ENCODE data around the gene HNF4A.

Gene HNF4A

GRCh38 chr20:44407402-44408184 lies 52.1 kb downstream of the HNF4A start:
- no peak for DNase-seq

GRCh38 chr20:44409132-44409600 lies 53.7 kb downstream of the HNF4A start:
- DNase-seq = no peak

- DNase-seq = no peak
Observed at GRCh38 chr20:44410583-44411019, 55.1 kb downstream of the HNF4A start.

GRCh38 chr20:44411020-44411756 lies 55.7 kb downstream of the HNF4A start:
- no peak for DNase-seq

DNA sequence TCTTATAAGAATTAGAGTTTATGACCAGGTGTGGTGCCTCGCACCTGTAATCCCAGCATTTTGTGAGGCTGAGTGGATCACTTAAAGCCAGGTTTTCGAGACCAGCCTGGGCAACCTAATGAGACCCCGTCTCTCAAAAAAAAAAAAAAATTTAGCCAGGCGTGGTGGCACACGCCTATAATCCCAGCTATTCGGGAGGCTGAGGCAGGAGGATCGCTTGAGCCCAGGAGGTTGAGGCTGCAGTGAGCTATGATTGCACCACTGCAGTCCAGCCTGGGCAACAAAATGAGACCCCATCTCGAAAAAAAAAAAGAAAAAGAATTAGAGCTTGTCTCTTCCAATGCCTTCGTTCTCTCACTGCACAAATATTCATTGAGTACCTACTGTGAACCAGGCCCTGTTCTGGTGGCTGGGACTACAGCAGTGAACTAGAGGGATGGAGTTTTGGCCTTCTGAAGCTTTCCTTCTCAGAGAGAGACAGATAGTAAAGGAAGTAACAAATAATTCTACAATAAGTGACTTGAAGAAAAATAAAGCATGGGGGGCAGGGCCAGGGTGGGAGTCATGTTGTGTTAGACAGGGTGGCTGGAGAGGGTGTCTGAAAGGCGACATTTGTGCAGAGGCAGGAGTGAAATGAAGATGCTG lies 56.4 kb downstream of the HNF4A start:
- DNase-seq = no peak

- no peak for DNase-seq
Observed at GRCh38 chr20:44412402-44413144, 57.1 kb downstream of the HNF4A start.

- DNase-seq = no peak
Observed at GRCh38 chr20:44413575-44414345, 58.3 kb downstream of the HNF4A start.

- DNase-seq = no peak
Observed at GRCh38 chr20:44414346-44414714, 58.8 kb downstream of the HNF4A start.

DNA sequence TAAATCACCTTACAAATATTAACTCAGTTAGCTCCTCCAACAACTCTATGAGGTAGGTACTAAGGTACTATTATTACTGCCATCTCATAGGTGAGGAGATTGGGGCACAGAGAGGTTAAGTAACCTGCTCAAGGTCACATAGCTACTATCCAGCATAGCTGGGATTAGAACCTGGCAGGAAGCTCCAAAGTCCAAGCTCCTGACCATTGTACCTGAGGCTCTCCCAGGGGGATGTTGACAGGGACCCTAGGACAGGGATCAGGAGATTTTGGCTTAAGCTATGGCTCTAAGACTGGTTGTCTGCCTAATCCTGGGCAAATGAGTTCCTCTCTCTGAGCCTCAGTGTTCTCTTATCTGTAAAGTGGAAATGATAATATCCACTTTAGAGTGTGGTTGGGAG lies 59.3 kb downstream of the HNF4A start:
- DNase-seq = no peak

DNA sequence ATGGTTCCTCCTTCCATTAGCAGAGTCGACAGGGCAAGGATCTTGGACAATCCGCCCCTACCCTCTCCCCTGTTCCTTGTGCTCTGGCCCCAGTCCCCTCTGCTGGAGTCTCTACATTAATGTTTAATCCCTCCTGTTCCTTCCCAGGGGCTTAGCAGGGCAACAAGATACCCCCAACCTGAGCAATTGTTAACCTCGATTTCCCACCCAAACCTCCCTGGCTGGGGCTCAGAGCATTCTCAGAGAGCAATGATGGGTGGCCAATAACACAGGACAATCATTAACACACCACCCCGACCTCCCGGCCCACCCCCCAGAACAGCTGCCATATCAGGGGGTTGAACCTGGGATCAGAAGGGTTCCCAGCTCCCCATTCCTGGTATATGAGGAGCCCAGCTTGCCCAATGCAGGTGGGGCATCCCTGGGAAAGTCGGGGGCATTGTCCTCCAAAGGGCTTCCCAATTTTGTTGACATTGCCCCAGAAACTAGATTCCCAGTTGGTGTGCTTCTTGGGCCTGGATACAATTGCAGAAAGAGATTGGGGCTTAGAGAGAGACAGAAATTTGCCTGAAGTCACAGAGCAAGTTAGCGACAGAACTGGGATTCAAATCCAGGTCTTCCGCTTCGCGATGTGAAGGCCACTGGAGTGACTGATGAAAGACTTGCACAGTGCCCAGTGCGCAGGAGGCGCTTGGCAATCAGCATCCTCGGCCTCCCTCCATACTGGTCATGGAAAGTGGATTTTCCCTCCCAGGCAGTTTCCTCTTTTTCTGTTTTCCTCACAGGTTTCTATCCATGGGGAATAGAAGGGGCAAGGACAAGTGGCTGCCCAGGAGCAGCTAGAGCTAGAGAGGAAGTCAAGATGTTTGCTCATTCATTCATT lies 60.6 kb downstream of the HNF4A start:
- no peak for DNase-seq

DNA sequence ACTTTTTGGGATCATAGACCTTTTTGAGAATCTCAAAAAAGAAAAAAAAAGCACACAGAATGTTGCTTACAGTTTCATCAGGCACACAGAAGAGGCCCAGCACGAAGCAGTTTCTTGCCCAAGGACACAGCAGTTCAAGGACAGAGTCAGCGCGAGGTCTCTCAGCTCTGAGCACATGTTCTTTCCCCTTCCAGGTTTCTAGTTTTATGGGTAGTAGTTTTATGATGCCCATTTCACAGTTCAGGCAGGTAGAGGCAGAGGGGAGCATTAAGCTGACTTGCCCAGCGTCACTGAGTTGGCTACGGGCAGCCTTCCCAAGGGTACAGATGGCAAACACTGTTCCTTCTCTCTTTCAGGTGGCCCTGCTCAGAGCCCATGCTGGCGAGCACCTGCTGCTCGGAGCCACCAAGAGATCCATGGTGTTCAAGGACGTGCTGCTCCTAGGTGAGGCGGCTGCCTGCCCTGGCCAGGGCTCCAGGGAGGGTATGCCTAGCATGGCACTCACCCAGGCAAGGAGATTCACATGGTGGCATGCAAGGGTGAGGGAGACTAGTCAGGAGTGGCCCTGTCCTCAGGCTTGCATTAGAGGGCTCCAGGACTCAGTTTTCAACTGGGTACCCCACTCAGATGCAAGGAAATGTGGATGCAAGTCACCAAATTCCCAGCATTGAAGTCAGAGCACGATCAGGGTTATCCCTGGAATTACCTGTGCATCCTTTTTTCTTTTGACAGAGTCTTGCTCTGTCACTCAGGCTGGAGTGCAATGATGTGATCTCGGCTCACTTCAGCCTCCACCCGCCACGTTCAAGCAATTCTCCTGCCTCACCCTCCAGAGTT lies 62.8 kb downstream of the HNF4A start:
- no peak for DNase-seq

DNA sequence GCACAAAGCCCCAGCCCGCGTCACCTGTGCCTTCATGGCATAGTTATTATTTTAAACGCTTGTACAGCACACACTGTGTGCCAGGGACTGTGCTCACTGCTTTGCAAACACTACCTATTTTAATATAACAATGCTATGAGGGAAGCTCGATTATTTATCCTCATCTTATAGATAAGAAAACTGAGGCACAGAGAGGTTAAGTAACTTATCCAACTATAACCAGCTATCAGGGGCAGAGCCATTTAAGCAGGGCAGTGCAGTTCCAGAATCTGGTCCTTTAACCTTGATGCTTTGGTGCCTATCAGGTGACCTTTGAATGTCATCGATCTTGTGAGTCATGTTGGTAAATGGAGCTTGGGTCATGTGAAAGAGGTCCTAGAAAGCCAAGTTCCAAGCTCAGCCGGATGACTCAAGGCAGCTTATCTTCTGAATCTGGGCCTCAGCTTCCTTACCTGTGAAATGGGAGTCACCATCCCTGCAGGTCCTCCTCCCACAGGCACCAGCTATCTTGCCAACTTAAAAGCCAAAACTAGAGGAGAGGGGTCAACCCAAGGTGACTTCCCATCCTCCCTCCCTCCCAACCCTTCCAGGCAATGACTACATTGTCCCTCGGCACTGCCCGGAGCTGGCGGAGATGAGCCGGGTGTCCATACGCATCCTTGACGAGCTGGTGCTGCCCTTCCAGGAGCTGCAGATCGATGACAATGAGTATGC lies 63.8 kb downstream of the HNF4A start:
- no peak for DNase-seq

DNA sequence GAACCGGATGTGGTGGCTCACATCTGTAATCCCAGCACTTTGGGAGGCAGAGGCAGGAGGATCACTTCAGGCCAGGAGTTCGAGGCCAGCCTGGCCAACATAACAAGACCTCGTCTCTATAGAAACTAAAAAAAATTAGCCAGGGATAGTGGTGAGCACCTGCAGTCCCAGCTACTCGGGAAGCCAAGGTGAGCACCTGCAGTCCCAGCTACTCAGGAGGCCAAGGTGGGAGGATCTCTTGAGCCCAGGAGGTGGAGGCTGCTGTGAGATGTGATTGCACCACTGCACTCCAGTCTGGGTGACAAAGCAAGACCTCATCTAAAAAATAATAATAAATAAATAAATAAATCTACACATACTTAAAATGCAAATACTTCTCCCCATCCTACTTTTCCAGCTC lies 65.0 kb downstream of the HNF4A start:
- DNase-seq = no peak

DNA sequence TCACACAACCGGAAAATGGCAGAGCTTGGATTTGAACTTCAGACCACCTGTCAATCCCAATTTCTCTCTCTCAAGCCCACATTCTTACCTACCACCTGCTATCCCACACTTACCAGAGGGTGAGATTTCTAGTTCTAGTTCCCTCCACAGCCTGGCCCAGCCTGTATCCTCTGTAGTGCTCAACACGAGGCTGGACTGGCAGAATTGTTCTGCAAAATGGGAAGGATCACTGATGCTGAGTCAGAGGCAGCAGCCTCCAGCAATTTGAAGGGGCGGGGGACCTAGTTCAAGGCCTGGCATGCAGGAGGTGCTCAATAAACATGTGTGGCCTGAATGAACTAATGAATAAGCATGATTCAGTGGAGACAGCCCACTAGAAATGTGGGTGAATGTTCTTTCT lies 66.6 kb downstream of the HNF4A start:
- no peak for DNase-seq

DNA sequence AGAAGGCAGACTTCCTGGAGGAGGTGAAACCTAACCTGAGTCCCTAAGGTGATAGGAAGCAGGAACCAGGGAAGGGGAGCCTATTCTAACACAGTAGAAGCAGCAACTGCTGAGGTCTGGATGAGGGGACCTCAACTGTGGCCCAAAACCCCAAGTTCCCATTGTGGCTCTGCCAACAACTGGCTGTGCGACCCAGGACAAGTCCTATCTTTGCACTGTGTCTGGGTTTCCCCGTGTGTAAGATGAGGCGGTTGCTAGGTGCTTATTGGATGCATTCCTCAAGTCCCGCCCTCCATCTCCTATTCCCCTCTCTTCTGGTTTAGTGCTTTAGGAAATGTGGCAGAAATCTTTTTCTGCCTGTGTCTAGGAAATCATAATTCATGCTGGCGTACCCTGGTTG lies 68.0 kb downstream of the HNF4A start:
- DNase-seq = no peak

DNA sequence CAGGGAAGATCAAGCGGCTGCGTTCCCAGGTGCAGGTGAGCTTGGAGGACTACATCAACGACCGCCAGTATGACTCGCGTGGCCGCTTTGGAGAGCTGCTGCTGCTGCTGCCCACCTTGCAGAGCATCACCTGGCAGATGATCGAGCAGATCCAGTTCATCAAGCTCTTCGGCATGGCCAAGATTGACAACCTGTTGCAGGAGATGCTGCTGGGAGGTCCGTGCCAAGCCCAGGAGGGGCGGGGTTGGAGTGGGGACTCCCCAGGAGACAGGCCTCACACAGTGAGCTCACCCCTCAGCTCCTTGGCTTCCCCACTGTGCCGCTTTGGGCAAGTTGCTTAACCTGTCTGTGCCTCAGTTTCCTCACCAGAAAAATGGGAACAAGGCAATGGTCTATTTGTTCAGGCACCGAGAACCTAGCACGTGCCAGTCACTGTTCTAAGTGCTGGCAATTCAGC lies 68.6 kb downstream of the HNF4A start:
- no peak for DNase-seq

DNA sequence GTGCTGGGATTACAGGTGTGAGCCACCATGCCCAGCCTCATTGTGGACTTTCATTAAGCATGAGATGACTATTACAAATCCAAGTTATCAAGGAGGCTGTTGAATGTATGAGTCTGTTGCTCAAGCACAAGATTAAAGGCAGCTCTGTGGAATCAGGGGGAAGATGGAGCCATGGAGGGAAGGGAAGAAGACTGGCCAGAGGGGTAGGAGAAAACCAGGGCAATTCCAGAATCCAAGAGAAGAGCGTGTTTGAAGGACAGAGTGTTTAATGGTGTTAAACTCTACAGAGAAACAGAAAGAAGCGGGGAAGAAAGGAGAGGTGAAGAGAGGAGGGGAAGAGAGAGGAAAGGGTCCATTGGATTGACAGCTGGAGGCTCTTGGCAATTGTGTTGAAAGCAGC lies 70.4 kb downstream of the HNF4A start:
- no peak for DNase-seq

DNA sequence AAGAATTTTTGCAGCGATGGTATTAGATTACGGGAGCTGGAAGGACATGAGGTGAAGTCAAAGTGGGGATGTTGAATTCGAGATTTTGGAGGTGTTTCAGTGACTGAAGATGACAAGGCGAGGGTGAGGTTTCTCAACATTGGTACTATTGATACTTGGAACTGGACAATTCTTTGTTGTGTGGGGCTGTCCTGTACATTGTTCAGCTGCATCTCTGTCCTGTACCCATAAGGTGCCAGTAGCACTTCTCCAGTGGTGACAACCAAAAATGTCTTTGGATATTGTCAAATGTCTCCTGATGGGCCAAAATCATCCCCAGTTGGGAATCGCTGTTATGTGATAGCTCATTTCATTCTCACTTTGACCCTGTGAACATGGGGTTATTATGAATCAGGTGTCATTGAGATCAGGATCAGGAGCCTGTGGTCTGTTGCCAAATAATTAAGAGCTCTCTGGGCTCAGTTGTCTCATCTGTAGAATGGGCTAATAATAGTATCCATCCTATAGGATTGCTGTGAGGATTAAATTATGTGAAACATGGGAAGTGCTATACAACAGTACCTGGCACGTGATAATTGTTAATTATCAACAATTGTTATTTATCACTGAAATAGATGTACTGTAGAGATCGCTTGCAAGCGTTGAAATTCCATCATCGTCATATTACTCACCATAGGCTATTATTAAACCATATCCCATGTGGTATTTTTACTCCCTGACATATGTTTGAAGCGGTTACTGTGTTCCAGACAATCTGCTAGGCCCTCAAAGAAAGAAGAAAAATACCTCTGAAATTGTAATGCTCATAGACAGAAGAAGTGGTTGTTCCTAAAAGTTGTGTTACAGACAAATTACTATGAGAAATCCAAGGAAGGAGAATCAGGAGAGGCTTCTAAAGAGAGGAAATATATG lies 71.6 kb downstream of the HNF4A start:
- no peak for DNase-seq
